Measurements from ENCODE around the gene PPP3R2.

GRCh38 chr9:101562966-101563365 is 31.8 kb downstream of the PPP3R2 start:
- TF ChIP-seq POLR2A (IDR thresholded peaks at IDR 0.05; ENCODE audit: low read depth, low read length) (no peak), EZH2 (IDR thresholded peaks at IDR 0.05; ENCODE audit: borderline replicate concordance, low read depth, low read length, severe bottlenecking) (no peak), CTCF (IDR thresholded peaks at IDR 0.05; ENCODE audit: extremely low read depth in 1 of 2, insufficient read depth in 1 of 2, low read depth in 1 of 2, low read length in 2 of 2) (no peak), MAX (IDR thresholded peaks at IDR 0.05; ENCODE audit: insufficient read depth, insufficient read length) (no peak)
